Measurements from ENCODE around the gene MAP3K8.

Gene MAP3K8

GRCh38 chr10:30433730-30434272 lies at the start of gene MAP3K8:
Gene MAP3K8 (plus strand): TSS chr10:30434184. CDS start chr10:30438939, 4,755 bp downstream.
- peak; percentile 89 for DNase-seq

GRCh38 chr10:30384701-30385201 lies 49.2 kb upstream of the MAP3K8 start:
- no peak for DNase-seq

GRCh38 chr10:30386801-30387588 lies 47.0 kb upstream of the MAP3K8 start:
- no peak for DNase-seq

- DNase-seq = no peak
These were observed 46.2 kb upstream of the MAP3K8 start for GRCh38 chr10:30387646-30388243.

- no peak for DNase-seq
These were observed 44.4 kb upstream of the MAP3K8 start for GRCh38 chr10:30389543-30389942.

- no peak for DNase-seq
These were observed 43.8 kb upstream of the MAP3K8 start for GRCh38 chr10:30390207-30390606.

- DNase-seq = no peak
These were observed 42.7 kb upstream of the MAP3K8 start for GRCh38 chr10:30391266-30391665.

- peak; percentile 85 for DNase-seq
These were observed 41.4 kb upstream of the MAP3K8 start for GRCh38 chr10:30392564-30392990.

- DNase-seq = no peak
These were observed 37.7 kb upstream of the MAP3K8 start for GRCh38 chr10:30396293-30396692.

GRCh38 chr10:30396698-30397097 lies 37.3 kb upstream of the MAP3K8 start:
- no peak for DNase-seq

GRCh38 chr10:30398193-30398592 lies 35.8 kb upstream of the MAP3K8 start:
- DNase-seq = no peak

- no peak for DNase-seq
These were observed 35.2 kb upstream of the MAP3K8 start for GRCh38 chr10:30398788-30399187.

GRCh38 chr10:30403494-30403893 lies 30.5 kb upstream of the MAP3K8 start:
- no peak for DNase-seq

- no peak for DNase-seq
These were observed 29.4 kb upstream of the MAP3K8 start for GRCh38 chr10:30404540-30404939.

- DNase-seq = no peak
These were observed 22.7 kb upstream of the MAP3K8 start for GRCh38 chr10:30411263-30411662.

- DNase-seq = no peak
These were observed 21.1 kb upstream of the MAP3K8 start for GRCh38 chr10:30412901-30413300.

GRCh38 chr10:30413996-30414576 lies 19.9 kb upstream of the MAP3K8 start:
- no peak for DNase-seq

- DNase-seq = no peak
These were observed 18.4 kb upstream of the MAP3K8 start for GRCh38 chr10:30415593-30415992.

GRCh38 chr10:30417301-30417700 lies 16.7 kb upstream of the MAP3K8 start:
- DNase-seq = no peak

GRCh38 chr10:30420266-30420665 lies 13.7 kb upstream of the MAP3K8 start:
- DNase-seq = no peak

GRCh38 chr10:30420766-30421165 lies 13.2 kb upstream of the MAP3K8 start:
- DNase-seq = no peak

GRCh38 chr10:30422151-30422695 lies 11.8 kb upstream of the MAP3K8 start:
- DNase-seq = no peak

GRCh38 chr10:30422981-30423654 lies 10.9 kb upstream of the MAP3K8 start:
- DNase-seq = no peak
